SK-N-SH (cell line): ENCODE results near the gene STUB1. TPM values are rescaled to one million over a fixed set of nuclear protein-coding genes. Genes with fewer than 3 reads are reported as not detected.

ENCODE experiments used
- CTCF ChIA-PET: fragments of 300-600, 350-600 bp; formaldehyde crosslinking; extraction: SDS; loops from one replicate; lab custom pipeline; 2021; lab: Yijun Ruan, JAX
- POLR2A ChIA-PET: fragments of 350-600 bp; sonication (Branson Sonifier 250); formaldehyde crosslinking; extraction: SDS; loops from one replicate; lab custom pipeline; 2020; ENCODE audit warnings: antibody characterized with exemption, inconsistent platforms; lab: Yijun Ruan, JAX
- DNase-seq: peaks from one replicate; pipeline ENCODE4 v3.0.0; 2012
- H2AFZ ChIP-seq: fragments of 200-600 bp; sonication (generic); 2 replicates; pipeline ENCODE4 v1.8.1; 2016; ENCODE audit warnings: antibody characterized with exemption, mild to moderate bottlenecking, low read depth
- H3F3A ChIP-seq: fragments of 200-600 bp; sonication (generic); replicated peaks from 2 replicates; pipeline ENCODE3; 2016; ENCODE audit warnings: antibody characterized with exemption, mild to moderate bottlenecking; ENCODE audit not compliant: insufficient read depth
- H3K27ac ChIP-seq, 2 experiments: fragments of 200-500 bp in 1 of 2; fragments of 200-600 bp in 1 of 2; sonication (Bioruptor generic) in 1 of 2; sonication (generic), shearing (Covaris generic) in 1 of 2; 2 replicates each; pipeline versions ENCODE4 v1.5.1 to v1.6.1; 2014 to 2016; ENCODE audit warnings: low read depth in 2 of 2, inconsistent platforms in 1 of 2, low read length in 1 of 2, mild to moderate bottlenecking in 1 of 2, mixed read lengths in 1 of 2
- H3K27me3 ChIP-seq: fragments of 200-600 bp; sonication (generic), shearing (Covaris generic); 2 replicates; pipeline ENCODE4 v1.6.1; 2016; ENCODE audit warnings: mixed run types; ENCODE audit not compliant: insufficient read depth
- H3K36me3 ChIP-seq, 2 experiments: fragments of 200-500 bp in 1 of 2; fragments of 200-600 bp in 1 of 2; sonication (Bioruptor generic) in 1 of 2; sonication (generic) in 1 of 2; replicated peaks in 1 of 2; 2 replicates each; pipeline versions ENCODE3 to v1.5.1; 2014 to 2016; ENCODE audit warnings: low read length in 1 of 2, mild to moderate bottlenecking in 1 of 2; ENCODE audit not compliant: insufficient read depth in 2 of 2, control insufficient read depth in 1 of 2
- H3K4me1 ChIP-seq, 2 experiments: fragments of 200-500 bp in 1 of 2; fragments of 200-600 bp in 1 of 2; sonication (Bioruptor generic) in 1 of 2; sonication (generic), shearing (Covaris generic) in 1 of 2; 2 replicates each; pipeline versions ENCODE4 v1.5.1 to v1.6.1; 2014 to 2016; ENCODE audit warnings: low read depth in 1 of 2, low read length in 1 of 2, mixed run types in 1 of 2; ENCODE audit not compliant: insufficient read depth in 2 of 2, control insufficient read depth in 1 of 2
- H3K4me2 ChIP-seq: fragments of 200-600 bp; sonication (generic), shearing (Covaris generic); 2 replicates; pipeline ENCODE4 v1.6.1; 2017; ENCODE audit warnings: mixed run types
- H3K4me3 ChIP-seq, 2 experiments: fragments of 200-500 bp in 1 of 2; fragments of 200-600 bp in 1 of 2; sonication (Bioruptor generic) in 1 of 2; sonication (generic), shearing (Covaris generic) in 1 of 2; 2 replicates each; pipeline versions ENCODE4 v1.5.1 to v1.8.1; 2014 to 2016; ENCODE audit warnings: low read depth in 2 of 2, inconsistent platforms in 1 of 2, low read length in 1 of 2, mild to moderate bottlenecking in 1 of 2, mixed read lengths in 1 of 2, moderate library complexity in 1 of 2
- H3K79me2 ChIP-seq: fragments of 200-600 bp; sonication (generic); 2 replicates; pipeline ENCODE4 v1.8.1; 2017; ENCODE audit warnings: mild to moderate bottlenecking; ENCODE audit not compliant: insufficient read depth
- H3K9ac ChIP-seq: fragments of 200-600 bp; sonication (generic); 2 replicates; pipeline ENCODE4 v1.6.1; 2017; ENCODE audit warnings: mixed run types
- H3K9me2 ChIP-seq: fragments of 200-600 bp; sonication (generic); 2 replicates; pipeline ENCODE4 v1.6.1; 2017; ENCODE audit warnings: mixed run types
- H3K9me3 ChIP-seq: fragments of 200-600 bp; sonication (generic); 2 replicates; pipeline ENCODE4 v1.6.1; 2017; ENCODE audit warnings: mixed run types, mild to moderate bottlenecking, moderate library complexity
- H4K20me1 ChIP-seq: fragments of 200-600 bp; sonication (generic); 2 replicates; pipeline ENCODE4 v1.6.1; 2017; ENCODE audit warnings: mild to moderate bottlenecking, mixed run types; ENCODE audit not compliant: insufficient read depth
- CTCF ChIP-seq: fragments of 200-600 bp; sonication (generic); IDR thresholded peaks from 2 replicates; pipeline ENCODE4 v1.6.1; 2017; ENCODE audit warnings: antibody characterized with exemption, mild to moderate bottlenecking, moderate library complexity
- ELF1 ChIP-seq: IDR thresholded peaks from 2 replicates; pipeline ENCODE4 v1.4.0; 2012
- FOXJ3 ChIP-seq: sonication (generic); formaldehyde crosslinking; IDR thresholded peaks from 2 replicates; pipeline ENCODE4 v1.5.1; 2020; ENCODE audit warnings: mild to moderate bottlenecking, missing genetic modification reagents
- FOXM1 ChIP-seq: IDR thresholded peaks from 2 replicates; pipeline ENCODE4 v1.4.0; 2012; ENCODE audit warnings: low read depth, mild to moderate bottlenecking
- GATA2 ChIP-seq: sonication (generic); formaldehyde crosslinking; IDR thresholded peaks from 2 replicates; pipeline ENCODE4 v1.5.0; 2020; ENCODE audit warnings: mild to moderate bottlenecking, missing genetic modification reagents
- JUND ChIP-seq: IDR thresholded peaks from 2 replicates; pipeline ENCODE4 v1.4.0; 2012
- MAX ChIP-seq: IDR thresholded peaks from 2 replicates; pipeline ENCODE4 v1.4.0; 2012; ENCODE audit warnings: low read depth
- MEF2A ChIP-seq: IDR thresholded peaks from 2 replicates; pipeline ENCODE4 v1.4.0; 2012; ENCODE audit warnings: low read depth, borderline replicate concordance
- MXI1 ChIP-seq: IDR thresholded peaks from 2 replicates; pipeline ENCODE4 v1.6.1; 2012; ENCODE audit warnings: mild to moderate bottlenecking, low read depth, low read length, improper control_type of control experiment
- NFIC ChIP-seq: IDR thresholded peaks from 2 replicates; pipeline ENCODE4 v1.4.0; 2012; ENCODE audit warnings: borderline replicate concordance
- NRF1 ChIP-seq: IDR thresholded peaks from 2 replicates; pipeline ENCODE4 v1.6.1; 2012; ENCODE audit warnings: low read depth, mild to moderate bottlenecking, low read length
- PBX3 ChIP-seq: IDR thresholded peaks from 2 replicates; pipeline ENCODE4; 2012
- RAD21 ChIP-seq: IDR thresholded peaks from 2 replicates; pipeline ENCODE4 v1.6.1; 2012; ENCODE audit warnings: mild to moderate bottlenecking, low read length
- RFX5 ChIP-seq: IDR thresholded peaks from 2 replicates; pipeline ENCODE4 v1.6.1; 2012; ENCODE audit warnings: mild to moderate bottlenecking, improper control_type of control experiment, low read length
- RXRA ChIP-seq: IDR thresholded peaks from 2 replicates; pipeline ENCODE4 v1.4.0; 2012; ENCODE audit warnings: low read depth, mild to moderate bottlenecking, borderline replicate concordance
- SMC3 ChIP-seq: IDR thresholded peaks from 2 replicates; pipeline ENCODE4 v1.6.1; 2012; ENCODE audit warnings: low read depth, low read length, improper control_type of control experiment
- TEAD4 ChIP-seq: IDR thresholded peaks from 2 replicates; pipeline ENCODE4 v1.4.0; 2012; ENCODE audit warnings: mild to moderate bottlenecking, borderline replicate concordance; ENCODE audit not compliant: insufficient read depth
- USF1 ChIP-seq: IDR thresholded peaks from 2 replicates; pipeline ENCODE4 v1.4.0; 2012; ENCODE audit warnings: low read depth, borderline replicate concordance
- USF2 ChIP-seq: fragments of 150-350 bp; IDR thresholded peaks from 2 replicates; pipeline ENCODE4 v1.6.1; 2017; ENCODE audit warnings: antibody characterized with exemption, low read length, low read depth, borderline replicate concordance
- YY1 ChIP-seq: IDR thresholded peaks from 2 replicates; pipeline ENCODE4 v1.4.0; 2012; ENCODE audit warnings: low read depth, mild to moderate bottlenecking
- WGBS: methylation state at CpG from one replicate; pipeline ENCODE4 v1.1.6; 2017; ENCODE audit warnings: low lambda C conversion rate; 5-methylcytosine and 5-hydroxymethylcytosine counted together
- polyA plus RNA-seq, 3 experiments: library from polyadenylated mRNA; depleted of rRNA; stranded (reverse); fragments of >200 nt; gene quantifications; 2 replicates each; pipeline ENCODE4 v1.2.3, GENCODE V29; 2012

The STUB1 gene
- polyA plus RNA-seq, 1 of the 3 experiments (the other 2 are of a cell fraction) = 323 TPM

GRCh38 chr16:722835-723633 is 42.8 kb downstream of the STUB1 start:
- no peak for DNase-seq
- Histone ChIP-seq H4K20me1 (0 out of 2 replicates have a peak, but pooled peaks cover 14% of the 10 kb centered on the region), H3K4me1 (peaks cover 8 to 38% of the 10 kb centered on the region in 2 experiments; a peak in 3 of 4 replicates), H3K9ac (no peak overlapping the region), H3K9me3 (no peaks in the 10 kb centered on the region), H3K4me3 (no peak overlapping the region), H3K4me2 (peak overlapping the region; percentile 24; the same call in 1 of the 2 replicates), H3K79me2 (no peaks in the 10 kb centered on the region; the same call in 1 of the 2 replicates), H3K27me3 (no peaks in the 10 kb centered on the region), H3K9me2 (no peaks in the 10 kb centered on the region), H3F3A (peaks cover 31% of the 10 kb centered on the region), H3K27ac (no peak overlapping the region), H3K36me3 (peaks cover 0 to 5% of the 10 kb centered on the region in 2 experiments), H2AFZ (no peak overlapping the region)
- ChIA-PET POLR2A (interaction anchor here (0.6 to 1.4 kb wide), 5 partner anchors 10 to 188 kb away, joined by 3 to 4 read pairs (median 3); partner anchors contain the start of gene JMJD8), CTCF (interaction anchor here (0.6 to 22.4 kb wide), 10 partner anchors 5 to 657 kb away, joined by 3 to 358 read pairs (median 6); partner anchors contain the start of genes ANTKMT, CCDC78, CIAO3 and FBXL16)
- TF ChIP-seq GATA2 (CRISPR knock-in tag) (no peak), CTCF (no peak), MXI1 (no peak), RAD21 (no peak), MEF2A (no peak), YY1 (no peak)
- 88% methylated on average over 9 of the region's 24 CpGs for whole genome bisulfite sequencing

GRCh38 chr16:723695-724094 is 43.5 kb downstream of the STUB1 start:
- peaks cover 31% of the 10 kb centered on the region for H3F3A ChIP-seq
- 60% methylated on average over 1 of the region's 9 CpGs for WGBS
- no peaks in the 10 kb centered on the region; the same call in 1 of the 2 replicates for H3K79me2 ChIP-seq
- H4K20me1 ChIP-seq = 0 out of 2 replicates have a peak, but pooled peaks cover 14% of the 10 kb centered on the region
- no peaks in the 10 kb centered on the region for H3K27me3 ChIP-seq
- H3K27ac ChIP-seq = no peak overlapping the region
- peaks cover 0 to 2% of the 10 kb centered on the region in 2 experiments for H3K36me3 ChIP-seq
- no peak overlapping the region for H3K9ac ChIP-seq
- no peak overlapping the region for H3K4me3 ChIP-seq
- H3K4me1 ChIP-seq = peaks cover 8 to 37% of the 10 kb centered on the region in 2 experiments; a peak in 3 of 4 replicates
- H3K9me2 ChIP-seq = no peaks in the 10 kb centered on the region
- CTCF ChIA-PET = interaction anchor here (1.3 to 22.4 kb wide), 5 partner anchors 5 to 62 kb away, joined by 7 to 358 read pairs (median 35); partner anchors contain the start of genes ANTKMT, CCDC78, CIAO3 and FBXL16
- no peak overlapping the region for H3K4me2 ChIP-seq
- TF ChIP-seq PBX3 (no peak), FOXJ3 (no peak), JUND (no peak), ELF1 (no peak), RFX5 (no peak), TEAD4 (no peak), USF1 (no peak), FOXM1 (no peak), USF2 (no peak), NRF1 (no peak), RAD21 (no peak), RXRA (no peak), MAX (no peak), GATA2 (CRISPR knock-in tag) (no peak), SMC3 (no peak), NFIC (no peak)
- no peak overlapping the region for H2AFZ ChIP-seq
- no peaks in the 10 kb centered on the region for H3K9me3 ChIP-seq
- POLR2A ChIA-PET = interaction anchor here (0.8 to 1.4 kb wide), 3 partner anchors 11 to 17 kb away, joined by 3 to 4 read pairs (median 3); no protein-coding TSS in a partner anchor
- no peak for DNase-seq
